Choroid plexus epithelial cell (primary cell): ENCODE data around the gene SMARCD2.

Source experiments
- DNase-seq: peaks from one replicate; pipeline ENCODE4 v3.0.0-alpha.2; 2010; ENCODE audit warnings: low read depth
- H3K4me3 ChIP-seq: 2 replicates; pipeline ENCODE4 v1.5.1; 2011; ENCODE audit warnings: low read depth, mild to moderate bottlenecking, control low read depth, low read length, moderate library complexity
- CTCF ChIP-seq: conservative IDR thresholded peaks from 2 replicates; pipeline ENCODE4 v1.5.1; 2011; ENCODE audit warnings: low read depth, mild to moderate bottlenecking, control low read depth, inconsistent platforms, low read length, moderate library complexity

SMARCD2 gene

GRCh38 chr17:63831505-63831904, 11.0 kb downstream of the SMARCD2 start:
- no peak for TF ChIP-seq CTCF
- no peak overlapping the region for H3K4me3 ChIP-seq
- no peak for DNase-seq

- DNase-seq: no peak
- no peak for TF ChIP-seq CTCF
- no peak overlapping the region for H3K4me3 ChIP-seq
Observed at GRCh38 chr17:63830904-63831491, 11.5 kb downstream of the SMARCD2 start.

GRCh38 chr17:63830278-63830677, 12.2 kb downstream of the SMARCD2 start:
- no peak for DNase-seq
- no peak overlapping the region for H3K4me3 ChIP-seq
- no peak for TF ChIP-seq CTCF

- no peak for TF ChIP-seq CTCF
- no peak overlapping the region for H3K4me3 ChIP-seq
- no peak for DNase-seq
Observed at GRCh38 chr17:63828936-63829335, 13.5 kb downstream of the SMARCD2 start.

- peak overlapping the region; percentile 92 for H3K4me3 ChIP-seq
- DNase-seq: no peak
- no peak for TF ChIP-seq CTCF
Observed at GRCh38 chr17:63827801-63828221, 14.7 kb downstream of the SMARCD2 start.

GRCh38 chr17:63827002-63827800, 15.3 kb downstream of the SMARCD2 start, which contains the start of the genes FTSJ3 and PSMC5:
TSS of gene FTSJ3 (minus strand) at chr17:63827663. CDS start at chr17:63826902, 761 bp downstream.
TSS of gene PSMC5 (plus strand) at chr17:63827431. CDS start at chr17:63827491, 60 bp downstream.
- peak; percentile 97 for DNase-seq
- peak within 1 kb of the TSS; percentile 92 for H3K4me3 ChIP-seq
- TF ChIP-seq CTCF: peak; percentile 62
